A673 (cell line): ENCODE measurements around the gene RBM8A.

Source experiments
- CTCF ChIP-seq: fragments of 300-800, 200-600 bp; sonication (generic); conservative IDR thresholded peaks from 2 replicates; pipeline ENCODE4 v1.5.1; 2017; ENCODE audit warnings: low read depth, mild to moderate bottlenecking, antibody characterized with exemption, low read length, moderate library complexity, mixed read lengths
- EZH2 ChIP-seq: fragments of 200-600 bp; sonication (generic); IDR thresholded peaks from 2 replicates; pipeline ENCODE4 v1.6.1; 2017; ENCODE audit warnings: borderline replicate concordance, low read depth, mild to moderate bottlenecking, mixed read lengths, antibody characterized with exemption, low read length; ENCODE audit not compliant: poor library complexity, severe bottlenecking

GRCh38 chr1:145884675-145885074, 42.6 kb downstream of the RBM8A start:
- TF ChIP-seq CTCF (no peak), EZH2 (no peak)
